Measurements from ENCODE around the gene FAM110D.

Gene FAM110D

GRCh38 chr1:26177182-26177684, 18.4 kb downstream of the FAM110D start, which contains the start of gene CNKSR1:
Gene CNKSR1 (plus strand): TSS chr1:26177491. CDS start chr1:26177548, 57 bp downstream.
- H3K27ac ChIP-seq = no peak within 1 kb of the TSS
- TF ChIP-seq, protein P1, sequence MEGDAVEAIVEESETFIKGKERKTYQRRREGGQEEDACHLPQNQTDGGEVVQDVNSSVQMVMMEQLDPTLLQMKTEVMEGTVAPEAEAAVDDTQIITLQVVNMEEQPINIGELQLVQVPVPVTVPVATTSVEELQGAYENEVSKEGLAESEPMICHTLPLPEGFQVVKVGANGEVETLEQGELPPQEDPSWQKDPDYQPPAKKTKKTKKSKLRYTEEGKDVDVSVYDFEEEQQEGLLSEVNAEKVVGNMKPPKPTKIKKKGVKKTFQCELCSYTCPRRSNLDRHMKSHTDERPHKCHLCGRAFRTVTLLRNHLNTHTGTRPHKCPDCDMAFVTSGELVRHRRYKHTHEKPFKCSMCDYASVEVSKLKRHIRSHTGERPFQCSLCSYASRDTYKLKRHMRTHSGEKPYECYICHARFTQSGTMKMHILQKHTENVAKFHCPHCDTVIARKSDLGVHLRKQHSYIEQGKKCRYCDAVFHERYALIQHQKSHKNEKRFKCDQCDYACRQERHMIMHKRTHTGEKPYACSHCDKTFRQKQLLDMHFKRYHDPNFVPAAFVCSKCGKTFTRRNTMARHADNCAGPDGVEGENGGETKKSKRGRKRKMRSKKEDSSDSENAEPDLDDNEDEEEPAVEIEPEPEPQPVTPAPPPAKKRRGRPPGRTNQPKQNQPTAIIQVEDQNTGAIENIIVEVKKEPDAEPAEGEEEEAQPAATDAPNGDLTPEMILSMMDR (IDR thresholded peaks at IDR 0.05) = no peak

GRCh38 chr1:26180010-26180506, 21.2 kb downstream of the FAM110D start:
- Histone ChIP-seq H3K27ac (no peak overlapping the region), H3K9me3 (no peaks in the 10 kb centered on the region), H3K36me3 (no peaks in the 10 kb centered on the region), H3K4me3 (ENCODE audit: low read depth in 1 of 2, low read length in 1 of 2) (no peak overlapping the region), H3K27me3 (no peaks in the 10 kb centered on the region), H3K4me1 (ENCODE audit: control insufficient read depth in 1 of 2, insufficient read depth in 1 of 2, low read depth in 1 of 2, low read length in 1 of 2) (no peaks in the 10 kb centered on the region)
- TF ChIP-seq, protein P1 (IDR thresholded peaks at IDR 0.05) = no peak

More at GRCh38 chr1:26177182-26177684, 18.4 kb downstream of the FAM110D start, which contains the start of gene CNKSR1:
- Histone ChIP-seq H3K4me3 (ENCODE audit: low read depth in 1 of 2, low read length in 1 of 2) (no peak within 1 kb of the TSS), H3K36me3 (no peaks in the 10 kb centered on the region), H3K27me3 (no peaks in the 10 kb centered on the region), H3K4me1 (ENCODE audit: control insufficient read depth in 1 of 2, insufficient read depth in 1 of 2, low read depth in 1 of 2, low read length in 1 of 2) (no peaks in the 10 kb centered on the region), H3K9me3 (no peaks in the 10 kb centered on the region)

GRCh38 chr1:26181586-26182382, 22.9 kb downstream of the FAM110D start:
- Histone ChIP-seq H3K36me3 (no peaks in the 10 kb centered on the region), H3K4me1 (ENCODE audit: control insufficient read depth in 1 of 2, insufficient read depth in 1 of 2, low read depth in 1 of 2, low read length in 1 of 2) (no peaks in the 10 kb centered on the region), H3K27me3 (no peaks in the 10 kb centered on the region), H3K4me3 (ENCODE audit: low read depth in 1 of 2, low read length in 1 of 2) (no peak overlapping the region), H3K27ac (no peak overlapping the region), H3K9me3 (no peaks in the 10 kb centered on the region)
- TF ChIP-seq, protein P1 (IDR thresholded peaks at IDR 0.05) = no peak

DNA sequence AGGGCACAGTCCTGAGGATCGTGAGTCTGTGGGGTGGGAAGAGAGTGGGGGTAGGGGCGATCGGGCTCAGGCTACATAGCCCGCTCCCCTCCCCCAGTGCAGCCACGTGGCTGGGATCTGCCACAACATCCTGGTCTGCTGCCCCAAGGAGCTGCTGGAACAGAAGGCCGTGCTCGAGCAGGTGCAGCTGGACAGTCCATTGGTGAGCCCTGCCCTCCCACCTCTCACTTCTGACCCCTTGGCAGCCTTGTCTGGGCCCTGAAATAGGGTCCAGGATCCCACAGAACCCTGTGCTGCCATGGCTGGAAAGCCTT, 23.5 kb downstream of the FAM110D start:
- Histone ChIP-seq H3K27me3 (no peaks in the 10 kb centered on the region), H3K4me3 (ENCODE audit: low read depth in 1 of 2, low read length in 1 of 2) (no peak overlapping the region), H3K9me3 (no peaks in the 10 kb centered on the region), H3K36me3 (no peaks in the 10 kb centered on the region), H3K4me1 (ENCODE audit: control insufficient read depth in 1 of 2, insufficient read depth in 1 of 2, low read depth in 1 of 2, low read length in 1 of 2) (no peaks in the 10 kb centered on the region), H3K27ac (no peak overlapping the region)
- TF ChIP-seq, protein P1 (IDR thresholded peaks at IDR 0.05) = no peak

- TF ChIP-seq, protein P1 (IDR thresholded peaks at IDR 0.05) = no peak
- no peak overlapping the region for H3K27ac ChIP-seq
- no peaks in the 10 kb centered on the region for H3K36me3 ChIP-seq
- no peak overlapping the region for H3K4me3 ChIP-seq (ENCODE audit: low read depth in 1 of 2, low read length in 1 of 2)
- no peaks in the 10 kb centered on the region for H3K4me1 ChIP-seq (ENCODE audit: control insufficient read depth in 1 of 2, insufficient read depth in 1 of 2, low read depth in 1 of 2, low read length in 1 of 2)
- H3K9me3 ChIP-seq = no peaks in the 10 kb centered on the region
- H3K27me3 ChIP-seq = no peaks in the 10 kb centered on the region
Measured at GRCh38 chr1:26184086-26184485, 25.2 kb downstream of the FAM110D start.

Measured in neutrophil (primary cell).